ENCODE results near the gene PCGF2. TPM values are rescaled to one million over a fixed set of nuclear protein-coding genes. Genes with fewer than 3 reads are reported as not detected.

Gene PCGF2
- total and polyA plus RNA-seq, 3 donors from 2014 or later = 8.1 to 21.2 (median 20.9) TPM

DNA sequence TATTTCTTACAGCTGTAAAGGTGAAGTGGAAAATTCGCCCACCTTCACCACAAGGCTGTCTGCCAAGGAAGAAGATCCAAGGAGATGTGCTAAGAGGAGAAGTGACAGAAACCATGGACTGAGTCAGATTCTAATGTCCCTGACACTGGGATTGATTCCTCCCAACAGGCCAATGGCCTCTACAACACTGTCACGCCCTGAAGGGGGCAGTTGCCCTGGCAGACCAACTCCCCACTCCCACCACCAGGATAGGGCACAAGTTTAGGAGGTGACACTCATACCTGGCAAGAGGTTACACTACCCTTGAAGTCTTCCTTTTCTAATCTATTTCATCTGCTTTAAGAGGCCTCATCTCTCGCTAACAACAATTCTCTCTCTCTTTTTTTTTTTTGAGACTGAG lies 35.1 kb upstream of the PCGF2 start:
- intact Hi-C loops (cut with DNase I; ENCODE audit: low total_unique reads) = no loop called here
- Histone ChIP-seq H3K4me3 (no peak overlapping the region), H3K9me3 (no peaks in the 10 kb centered on the region), H3K4me1 (no peaks in the 10 kb centered on the region), H3K27me3 (no peaks in the 10 kb centered on the region), H3K36me3 (ENCODE audit: low read depth, missing control alignments) (no peaks in the 10 kb centered on the region), H3K27ac (no peak overlapping the region)
- no peak for DNase-seq
- WGBS, 2 donors = 89 to 96% methylated on average over 3 of the region's 3 CpGs
- TF ChIP-seq POLR2A (IDR thresholded peaks at IDR 0.05) = no peak
- TF ChIP-seq, protein P1, sequence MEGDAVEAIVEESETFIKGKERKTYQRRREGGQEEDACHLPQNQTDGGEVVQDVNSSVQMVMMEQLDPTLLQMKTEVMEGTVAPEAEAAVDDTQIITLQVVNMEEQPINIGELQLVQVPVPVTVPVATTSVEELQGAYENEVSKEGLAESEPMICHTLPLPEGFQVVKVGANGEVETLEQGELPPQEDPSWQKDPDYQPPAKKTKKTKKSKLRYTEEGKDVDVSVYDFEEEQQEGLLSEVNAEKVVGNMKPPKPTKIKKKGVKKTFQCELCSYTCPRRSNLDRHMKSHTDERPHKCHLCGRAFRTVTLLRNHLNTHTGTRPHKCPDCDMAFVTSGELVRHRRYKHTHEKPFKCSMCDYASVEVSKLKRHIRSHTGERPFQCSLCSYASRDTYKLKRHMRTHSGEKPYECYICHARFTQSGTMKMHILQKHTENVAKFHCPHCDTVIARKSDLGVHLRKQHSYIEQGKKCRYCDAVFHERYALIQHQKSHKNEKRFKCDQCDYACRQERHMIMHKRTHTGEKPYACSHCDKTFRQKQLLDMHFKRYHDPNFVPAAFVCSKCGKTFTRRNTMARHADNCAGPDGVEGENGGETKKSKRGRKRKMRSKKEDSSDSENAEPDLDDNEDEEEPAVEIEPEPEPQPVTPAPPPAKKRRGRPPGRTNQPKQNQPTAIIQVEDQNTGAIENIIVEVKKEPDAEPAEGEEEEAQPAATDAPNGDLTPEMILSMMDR (IDR thresholded peaks at IDR 0.05) = no peak

DNA sequence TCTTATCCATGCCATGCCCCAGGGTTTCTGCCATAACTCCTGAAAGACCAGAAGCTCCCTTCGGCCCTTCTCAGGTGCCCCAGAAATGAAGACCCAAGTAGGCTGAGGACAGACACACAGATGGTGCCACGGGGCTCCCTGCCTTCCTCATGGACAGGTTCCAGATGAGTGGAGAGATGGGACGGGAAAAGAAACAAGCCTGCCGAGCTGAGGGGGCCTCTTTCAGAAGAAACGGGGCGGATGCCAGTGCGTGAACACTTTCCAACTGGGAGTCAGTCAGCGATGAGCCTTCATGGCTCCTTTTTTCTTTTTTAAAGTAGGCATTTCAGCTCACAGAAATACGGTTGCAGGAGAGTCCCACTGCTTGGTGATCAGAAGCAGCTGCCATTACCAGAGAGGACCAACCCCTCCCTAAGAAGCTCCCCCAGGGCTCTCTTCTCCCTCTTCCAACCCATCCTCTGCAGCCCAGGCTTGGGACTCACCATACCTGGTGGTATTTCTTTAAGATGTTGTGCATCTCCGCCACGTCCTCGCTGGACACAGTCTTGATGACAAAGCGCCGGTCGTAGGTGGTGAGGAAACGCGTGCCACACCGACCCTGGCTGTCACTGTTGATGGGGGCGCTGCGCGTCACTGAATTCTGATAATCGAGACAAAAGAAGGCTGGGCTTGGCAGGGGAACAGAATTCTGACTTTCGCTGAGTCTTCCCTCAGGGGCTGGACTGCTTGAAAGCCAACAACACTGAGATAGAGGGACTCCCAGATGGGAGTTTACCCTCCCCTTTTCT lies 32.0 kb upstream of the PCGF2 start:
- intact Hi-C loops (cut with DNase I; ENCODE audit: low total_unique reads) = no loop called here
- Histone ChIP-seq H3K27me3 (no peaks in the 10 kb centered on the region), H3K4me3 (no peak overlapping the region), H3K9me3 (no peaks in the 10 kb centered on the region), H3K36me3 (ENCODE audit: low read depth, missing control alignments) (no peaks in the 10 kb centered on the region), H3K4me1 (no peaks in the 10 kb centered on the region), H3K27ac (no peak overlapping the region)
- TF ChIP-seq POLR2A (IDR thresholded peaks at IDR 0.05) = no peak
- TF ChIP-seq, protein P1 (IDR thresholded peaks at IDR 0.05) = no peak
- 91% methylated on average over 23 of the region's 23 CpGs for WGBS, 2 donors
- DNase-seq = no peak

DNA sequence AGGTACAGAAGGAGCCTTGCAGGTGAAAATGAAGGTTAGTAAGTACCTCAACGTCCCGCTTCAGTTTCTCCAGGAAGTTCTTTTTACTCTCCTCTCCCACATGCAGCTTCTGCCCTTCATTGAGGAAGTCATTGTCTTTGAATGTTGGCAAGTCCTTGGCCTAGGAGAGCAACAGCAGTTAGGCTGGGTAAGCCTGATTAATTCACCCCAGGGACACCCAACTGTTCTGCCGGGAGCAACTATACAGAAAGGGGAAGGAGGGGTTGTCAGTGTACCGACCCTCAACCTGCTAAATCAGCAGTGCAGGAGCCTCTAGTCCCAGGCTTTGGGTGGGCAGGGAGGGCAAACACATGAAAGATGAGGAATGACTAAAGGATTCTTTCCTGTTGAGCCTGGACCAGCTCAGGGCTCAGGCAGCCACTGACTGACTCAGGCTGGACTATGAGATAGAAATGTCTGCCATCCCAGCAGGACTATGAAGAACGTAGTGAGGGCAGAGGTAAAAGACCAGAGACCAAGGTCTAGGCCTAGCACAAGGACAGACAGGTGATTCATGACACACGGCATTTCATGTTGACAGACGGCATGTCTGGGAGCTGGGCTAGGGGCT lies 29.6 kb upstream of the PCGF2 start:
- no peak for DNase-seq
- intact Hi-C loops (cut with DNase I; ENCODE audit: low total_unique reads) = no loop called here
- Histone ChIP-seq H3K4me3 (no peak overlapping the region), H3K4me1 (no peaks in the 10 kb centered on the region), H3K27ac (no peak overlapping the region), H3K27me3 (no peaks in the 10 kb centered on the region), H3K36me3 (ENCODE audit: low read depth, missing control alignments) (no peaks in the 10 kb centered on the region), H3K9me3 (no peaks in the 10 kb centered on the region)
- 85% methylated on average over 6 to 7 of the region's 7 CpGs for WGBS, 2 donors
- TF ChIP-seq, protein P1 (IDR thresholded peaks at IDR 0.05) = no peak

DNA sequence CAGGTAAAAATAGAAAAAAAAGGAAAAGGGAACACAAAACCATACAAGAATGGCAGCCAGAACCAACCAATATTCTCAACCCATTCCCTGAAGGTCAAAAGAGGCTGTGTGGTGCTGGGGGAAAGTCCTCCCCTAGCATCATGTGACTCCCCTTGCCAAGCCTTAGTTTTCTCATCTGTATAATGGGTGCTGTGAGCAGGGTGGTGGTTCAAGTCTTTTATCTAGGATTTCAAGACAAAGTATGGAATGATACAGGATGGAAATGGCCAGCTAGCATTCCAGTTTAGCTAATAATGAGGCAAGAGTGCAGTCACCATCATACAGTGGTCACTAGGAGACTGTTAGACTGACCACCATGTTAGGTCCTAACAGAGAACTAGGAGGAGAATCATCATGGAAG lies 25.1 kb upstream of the PCGF2 start:
- no peaks in the 10 kb centered on the region for H3K36me3 ChIP-seq (ENCODE audit: low read depth, missing control alignments)
- no peak for DNase-seq
- no peaks in the 10 kb centered on the region for H3K4me1 ChIP-seq
- no peaks in the 10 kb centered on the region for H3K27me3 ChIP-seq
- no peak overlapping the region for H3K4me3 ChIP-seq
- no peaks in the 10 kb centered on the region for H3K9me3 ChIP-seq
- intact Hi-C loops (cut with DNase I; ENCODE audit: low total_unique reads) = no loop called here
- TF ChIP-seq, protein P1 (IDR thresholded peaks at IDR 0.05) = no peak
- TF ChIP-seq POLR2A (IDR thresholded peaks at IDR 0.05) = no peak
- no peak overlapping the region for H3K27ac ChIP-seq

DNA sequence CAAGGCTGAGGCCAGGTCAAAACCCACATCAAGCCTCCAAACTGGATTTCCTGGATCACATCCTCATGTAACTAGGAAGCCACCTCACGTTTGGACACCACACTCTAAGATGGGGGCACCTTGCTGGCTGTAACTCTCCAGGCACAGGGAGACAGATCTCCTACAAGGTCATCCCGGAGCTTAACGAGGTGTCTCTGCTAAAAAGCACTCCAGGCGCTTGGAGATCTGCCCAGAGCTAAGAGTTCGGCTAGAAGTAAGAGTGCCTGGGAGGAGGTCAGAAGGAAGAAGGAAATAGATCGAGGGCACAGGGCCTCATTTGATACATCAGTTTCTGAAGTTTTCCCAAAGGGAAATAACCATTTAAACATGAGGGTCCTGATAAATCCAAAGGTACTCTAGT lies 20.3 kb upstream of the PCGF2 start:
- TF ChIP-seq, protein P1 (IDR thresholded peaks at IDR 0.05) = no peak
- TF ChIP-seq POLR2A (IDR thresholded peaks at IDR 0.05) = no peak
- Histone ChIP-seq H3K4me3 (no peak overlapping the region), H3K4me1 (no peaks in the 10 kb centered on the region), H3K36me3 (ENCODE audit: low read depth, missing control alignments) (no peaks in the 10 kb centered on the region), H3K9me3 (no peaks in the 10 kb centered on the region), H3K27ac (no peak overlapping the region), H3K27me3 (no peaks in the 10 kb centered on the region)
- DNase-seq = no peak
- WGBS, 2 donors = 50 to 58% methylated on average over 6 of the region's 6 CpGs
- intact Hi-C loops (cut with DNase I; ENCODE audit: low total_unique reads) = no loop called here
